Inflammatory macrophage treated with lipopolysaccharide for 1 hour (primary cell): ENCODE measurements around the gene AP1M2.
A peak's percentile ranks its signal among the peaks of the same experiment; 100 is the strongest.

Experiments used
- DNase-seq, 2 donors: peaks; one replicate each; pipeline ENCODE4 v3.0.0-alpha.2; 2020 to 2022

Gene AP1M2

GRCh38 chr19:10587022-10587838 is at the start of gene AP1M2:
Gene AP1M2 (minus strand): TSS chr19:10587312. CDS start chr19:10587231, 81 bp downstream.
- no peak for DNase-seq

- no peak for DNase-seq
Observed at GRCh38 chr19:10636304-10636972, 49.3 kb upstream of the AP1M2 start.

GRCh38 chr19:10634963-10635362 is 47.9 kb upstream of the AP1M2 start:
- no peak for DNase-seq

- DNase-seq, result no peak
Observed at GRCh38 chr19:10634430-10634829, 47.3 kb upstream of the AP1M2 start.

GRCh38 chr19:10631874-10632273 is 44.8 kb upstream of the AP1M2 start:
- no peak for DNase-seq

GRCh38 chr19:10625762-10626138 is 38.6 kb upstream of the AP1M2 start:
- DNase-seq, result no peak

- DNase-seq, result no peak
Observed at GRCh38 chr19:10625003-10625761, 38.1 kb upstream of the AP1M2 start, which contains the start of gene SLC44A2. Gene SLC44A2 (plus strand): TSS chr19:10625553. CDS start chr19:10625634, 81 bp downstream.

GRCh38 chr19:10624585-10624984 is 37.5 kb upstream of the AP1M2 start:
- DNase-seq, result no peak

- DNase-seq, result no peak
Observed at GRCh38 chr19:10621966-10622365, 34.9 kb upstream of the AP1M2 start.

GRCh38 chr19:10620786-10621185 is 33.7 kb upstream of the AP1M2 start:
- DNase-seq, result no peak

GRCh38 chr19:10618846-10619245 is 31.7 kb upstream of the AP1M2 start:
- no peak for DNase-seq

GRCh38 chr19:10617409-10618121 is 30.5 kb upstream of the AP1M2 start:
- no peak for DNase-seq

- DNase-seq, result no peak
Observed at GRCh38 chr19:10615429-10616023, 28.4 kb upstream of the AP1M2 start.

GRCh38 chr19:10612499-10613119 is 25.5 kb upstream of the AP1M2 start:
- DNase-seq, result no peak

- DNase-seq, result no peak
Observed at GRCh38 chr19:10611907-10612306, 24.8 kb upstream of the AP1M2 start.

GRCh38 chr19:10604460-10604980 is 17.4 kb upstream of the AP1M2 start:
- peak in 1 of 2 donors; percentile 12 for DNase-seq

GRCh38 chr19:10603873-10604459 is 16.9 kb upstream of the AP1M2 start:
- DNase-seq, result peak; percentile 81 to 90

GRCh38 chr19:10603084-10603872 is 16.2 kb upstream of the AP1M2 start:
- DNase-seq, result no peak

- DNase-seq, result peak; percentile 70 to 89
Observed at GRCh38 chr19:10602330-10603083, 15.4 kb upstream of the AP1M2 start.

GRCh38 chr19:10601999-10602329 is 14.9 kb upstream of the AP1M2 start:
- no peak for DNase-seq
